Transverse colon (tissue), 4 donors: ENCODE measurements around the gene SATB2.
A peak's percentile ranks its signal among the peaks of the same experiment; 100 is the strongest.

Experiments used
- EP300 ChIP-seq: sonication (generic); formaldehyde crosslinking; IDR thresholded peaks from one replicate; pipeline ENCODE4 v1.6.1; 2017; ENCODE audit warnings: antibody characterized with exemption, low read depth
- POLR2A ChIP-seq: fragments of 450-650 bp; IDR thresholded peaks from one replicate; pipeline ENCODE4 v1.6.1; 2016; ENCODE audit warnings: antibody characterized with exemption, mild to moderate bottlenecking, moderate library complexity
- POLR2AphosphoS5 ChIP-seq, 3 donors: sonication (generic); formaldehyde crosslinking; IDR thresholded peaks; one replicate each; pipeline ENCODE4 v1.6.1; 2016; ENCODE audit warnings: antibody characterized with exemption in 3 of 3
- TF ChIP-seq, protein P1 (sequence below), 5 experiments: fragments of 200-600 bp in 3 of 5; fragments of 450-650 bp in 2 of 5; sonication (generic) in 3 of 5; IDR thresholded peaks; 1 replicate in 2 of 5; 2 replicates in 3 of 5; pipeline ENCODE4 v1.5.1; 2016 to 2017; ENCODE audit warnings: antibody characterized with exemption in 5 of 5, inconsistent platforms in 3 of 5, mild to moderate bottlenecking in 2 of 5, moderate library complexity in 1 of 5

DNA sequence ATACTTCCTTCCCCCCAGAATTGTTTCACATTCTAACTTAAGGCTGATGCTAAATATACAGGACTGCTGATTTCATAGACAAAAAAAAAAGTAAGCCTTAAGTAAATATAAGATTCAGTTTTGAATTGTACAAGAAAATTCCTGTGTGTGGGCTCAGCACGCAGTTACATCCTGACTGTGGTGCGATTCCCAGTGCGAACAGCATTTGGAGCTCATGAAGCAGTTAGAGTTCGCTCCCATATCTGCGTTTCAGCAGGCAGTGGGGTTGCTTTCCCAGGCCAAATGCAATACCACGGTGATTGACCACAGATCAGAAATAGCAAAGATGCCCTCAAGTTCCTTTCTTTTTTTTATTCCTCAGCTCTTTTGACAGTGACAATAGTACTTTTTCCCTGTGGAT lies 75.6 kb downstream of the SATB2 start:
- TF ChIP-seq, protein P1, sequence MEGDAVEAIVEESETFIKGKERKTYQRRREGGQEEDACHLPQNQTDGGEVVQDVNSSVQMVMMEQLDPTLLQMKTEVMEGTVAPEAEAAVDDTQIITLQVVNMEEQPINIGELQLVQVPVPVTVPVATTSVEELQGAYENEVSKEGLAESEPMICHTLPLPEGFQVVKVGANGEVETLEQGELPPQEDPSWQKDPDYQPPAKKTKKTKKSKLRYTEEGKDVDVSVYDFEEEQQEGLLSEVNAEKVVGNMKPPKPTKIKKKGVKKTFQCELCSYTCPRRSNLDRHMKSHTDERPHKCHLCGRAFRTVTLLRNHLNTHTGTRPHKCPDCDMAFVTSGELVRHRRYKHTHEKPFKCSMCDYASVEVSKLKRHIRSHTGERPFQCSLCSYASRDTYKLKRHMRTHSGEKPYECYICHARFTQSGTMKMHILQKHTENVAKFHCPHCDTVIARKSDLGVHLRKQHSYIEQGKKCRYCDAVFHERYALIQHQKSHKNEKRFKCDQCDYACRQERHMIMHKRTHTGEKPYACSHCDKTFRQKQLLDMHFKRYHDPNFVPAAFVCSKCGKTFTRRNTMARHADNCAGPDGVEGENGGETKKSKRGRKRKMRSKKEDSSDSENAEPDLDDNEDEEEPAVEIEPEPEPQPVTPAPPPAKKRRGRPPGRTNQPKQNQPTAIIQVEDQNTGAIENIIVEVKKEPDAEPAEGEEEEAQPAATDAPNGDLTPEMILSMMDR (IDR thresholded peaks at IDR 0.05), result no peak
- TF ChIP-seq POLR2A, result no peak
- peak in 1 of 3 donors; percentile 6 for TF ChIP-seq POLR2AphosphoS5 (IDR thresholded peaks at IDR 0.05)
- TF ChIP-seq EP300, result no peak
